Pons (tissue), 1 donor: Measurements from ENCODE around the gene APIP.

Experiments
- DNase-seq: peaks from one replicate; pipeline ENCODE4 v3.0.0-alpha.2; 2016; ENCODE audit warnings: low spot score

The APIP gene

DNA sequence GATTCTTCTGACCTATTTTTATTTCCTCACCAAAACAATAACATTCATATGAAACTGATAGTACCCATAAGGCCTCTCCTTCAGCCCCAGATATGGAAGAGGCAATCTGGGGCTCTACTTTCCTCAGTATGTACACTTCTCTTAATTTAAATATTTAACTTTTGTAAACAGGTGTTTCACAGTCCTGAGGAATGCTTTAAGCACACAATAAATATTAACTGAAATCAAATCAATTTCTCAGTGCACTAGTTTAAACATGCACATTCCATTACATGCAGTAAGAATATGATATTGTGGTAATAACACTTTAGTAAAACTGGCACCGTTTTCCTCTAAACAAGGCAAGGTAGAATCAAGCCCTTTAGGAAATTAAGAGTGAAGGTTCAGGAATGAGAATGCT lies 28.9 kb downstream of the APIP start:
- no peak for DNase-seq

DNA sequence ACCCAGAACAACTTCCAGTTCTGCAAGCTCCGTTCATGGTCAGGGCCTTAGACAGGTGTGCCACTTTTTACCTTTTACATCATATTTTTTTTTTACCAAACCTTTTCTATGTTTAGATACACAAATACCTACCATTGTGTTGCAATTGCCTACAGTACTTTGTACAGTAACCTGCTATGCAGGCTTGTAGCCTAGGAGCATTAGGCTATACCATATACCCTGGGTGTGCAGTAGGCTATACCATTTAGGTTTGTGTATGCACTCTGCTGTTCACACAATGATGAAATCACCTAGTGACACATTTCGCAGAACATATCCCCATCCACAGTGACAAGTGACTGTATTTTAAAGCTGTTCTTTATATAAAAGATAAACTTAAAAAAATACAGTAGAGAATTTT lies 29.6 kb downstream of the APIP start:
- DNase-seq: no peak

DNA sequence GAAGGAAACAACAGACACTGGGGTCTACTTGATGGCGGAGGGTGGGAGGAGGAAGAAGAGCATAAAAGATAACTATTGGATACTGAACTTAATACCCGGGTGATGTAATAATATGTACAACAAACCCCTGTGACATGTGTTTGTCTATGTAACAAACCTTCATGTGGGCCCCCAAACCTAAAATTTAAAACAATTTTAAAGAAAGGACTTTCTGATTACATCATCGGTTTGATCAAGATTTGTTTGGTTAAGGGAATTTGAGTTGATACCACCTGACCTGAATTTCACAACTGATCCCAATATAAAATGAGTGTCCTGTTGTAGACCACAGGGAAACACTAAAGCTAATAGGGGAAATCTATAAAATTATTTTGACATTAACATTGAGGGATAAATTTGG lies 34.3 kb downstream of the APIP start:
- no peak for DNase-seq

DNA sequence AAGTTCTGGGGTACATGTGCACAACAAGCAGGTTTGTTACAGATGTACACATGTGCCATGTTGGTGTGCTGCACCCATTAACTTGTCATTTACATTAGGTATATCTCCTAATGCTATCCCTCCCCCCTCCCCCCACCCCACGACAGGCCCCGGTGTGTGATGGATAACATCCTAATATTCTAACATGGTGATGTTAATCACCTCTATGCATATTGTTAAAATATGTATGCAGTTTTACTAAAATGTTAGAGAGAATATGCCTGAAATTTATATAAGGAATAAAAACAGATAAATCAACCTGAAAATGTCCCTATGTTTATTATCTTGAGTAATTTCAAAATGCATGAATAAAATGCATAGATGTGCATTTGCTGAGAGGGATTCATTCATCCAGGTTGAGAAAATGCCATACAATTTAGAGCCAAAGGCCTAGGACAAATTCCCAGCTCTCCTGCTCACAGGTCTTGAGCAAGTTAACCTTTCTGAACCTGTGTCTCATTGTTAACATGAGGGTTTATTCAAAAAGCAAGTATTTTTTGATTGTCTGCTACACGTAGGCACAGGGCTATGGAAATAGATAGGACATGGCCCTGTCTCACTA lies 38.7 kb downstream of the APIP start:
- no peak for DNase-seq

DNA sequence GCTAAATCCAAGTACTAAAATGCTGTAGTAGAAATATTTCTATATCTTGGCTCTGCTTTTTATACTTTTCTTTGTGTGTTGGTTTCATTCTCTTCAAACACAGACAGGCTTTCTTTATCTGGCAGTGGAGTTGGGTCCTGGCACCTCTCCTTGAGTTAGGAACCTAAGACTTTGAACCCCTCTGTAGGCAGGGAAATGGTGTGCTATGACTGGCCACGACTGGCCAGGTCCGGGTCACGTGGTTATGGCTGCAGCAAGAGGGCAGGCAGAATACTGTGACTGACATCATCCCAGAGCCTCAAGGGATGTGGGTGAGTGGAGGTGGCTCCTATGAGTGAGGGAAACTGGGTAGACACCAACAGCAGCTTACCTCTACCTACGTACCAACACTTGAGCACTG lies 42.0 kb downstream of the APIP start:
- DNase-seq: no peak

DNA sequence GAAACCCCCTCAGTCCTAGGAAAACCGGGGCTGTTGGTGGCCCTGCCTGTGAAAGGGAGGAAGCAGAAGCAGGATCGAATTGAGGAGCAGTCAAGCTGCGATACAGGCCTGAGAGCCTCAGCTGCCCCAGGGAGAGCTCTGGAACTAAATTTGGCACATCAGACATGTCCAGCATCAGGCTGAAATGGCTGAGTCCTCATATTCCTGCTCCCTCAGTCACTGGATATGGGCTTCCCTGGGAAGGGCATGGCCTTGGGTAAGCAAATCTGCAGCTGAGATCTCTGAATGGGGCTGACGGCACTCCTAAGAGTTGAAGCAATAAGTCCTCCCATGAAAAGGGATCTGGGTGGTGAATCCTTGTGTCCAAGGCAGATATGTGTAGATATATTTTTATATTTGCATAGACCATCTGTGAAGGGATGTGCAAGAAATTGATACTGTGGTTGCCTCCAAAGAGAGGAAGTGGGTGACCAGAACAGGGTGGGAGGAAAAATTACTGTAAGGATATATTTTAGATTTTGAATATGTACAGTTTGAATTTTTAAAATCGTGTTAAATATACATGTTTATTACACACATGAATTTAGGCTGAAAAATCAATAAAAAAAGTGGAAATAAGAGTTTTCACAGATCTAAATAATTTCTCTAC lies 45.5 kb downstream of the APIP start:
- no peak for DNase-seq

DNA sequence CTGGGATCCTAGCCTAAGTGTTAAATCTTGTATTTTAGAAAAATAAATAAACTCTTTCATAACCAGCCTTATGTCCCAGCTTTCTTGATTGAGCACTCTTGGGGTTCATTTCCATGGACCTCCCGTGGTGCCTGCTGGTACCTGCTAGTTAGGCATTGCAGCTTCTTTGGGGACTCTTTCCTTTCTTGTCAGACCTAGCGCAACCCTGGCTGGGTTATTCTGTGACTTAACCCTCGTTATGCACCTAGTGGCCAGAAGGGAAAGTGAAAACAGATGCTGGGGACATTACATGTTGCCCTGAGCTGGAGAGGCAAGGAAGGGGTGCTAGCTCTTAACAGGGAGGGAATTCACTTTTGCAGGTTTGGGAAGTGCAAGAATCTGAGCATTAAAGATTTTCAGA lies 46.8 kb downstream of the APIP start:
- DNase-seq: no peak

DNA sequence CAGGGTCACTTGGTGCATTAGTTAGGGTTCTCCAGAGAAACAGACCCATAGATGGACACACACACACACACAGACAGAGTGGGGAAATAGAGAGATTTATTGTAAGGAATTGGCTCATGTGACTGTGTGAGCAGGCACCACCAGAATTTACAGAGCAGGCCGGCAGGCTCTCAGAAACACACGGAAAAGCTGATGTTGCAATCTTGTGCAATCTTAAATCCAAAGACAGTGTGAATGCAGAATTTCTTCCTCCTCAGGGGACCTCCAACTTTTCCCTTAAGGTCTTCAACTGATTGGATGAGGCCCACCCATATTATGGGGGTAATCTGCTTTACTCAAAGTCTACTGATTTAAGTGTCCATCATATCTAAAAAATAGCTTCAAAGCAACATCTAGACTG lies 49.8 kb downstream of the APIP start:
- DNase-seq: no peak

DNA sequence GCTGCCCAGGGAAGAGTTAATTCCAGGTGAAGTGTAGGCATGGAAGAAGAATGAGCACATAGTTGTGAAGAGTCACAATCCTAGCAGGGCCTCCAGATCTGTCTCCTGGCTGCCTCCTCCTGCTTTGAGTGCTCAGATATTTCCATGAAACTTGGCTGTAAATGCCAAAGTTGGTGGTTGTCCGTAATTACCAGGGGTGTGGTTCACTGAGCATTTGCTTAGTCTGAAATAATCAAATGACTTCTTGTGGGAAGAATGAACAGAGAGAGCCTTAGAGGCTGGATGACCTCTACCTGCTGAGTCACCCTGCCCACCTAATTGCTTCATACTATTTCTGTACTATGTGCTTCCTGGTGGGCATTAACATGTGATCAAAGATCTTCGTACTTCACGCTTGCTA lies 50.9 kb downstream of the APIP start:
- no peak for DNase-seq

DNA sequence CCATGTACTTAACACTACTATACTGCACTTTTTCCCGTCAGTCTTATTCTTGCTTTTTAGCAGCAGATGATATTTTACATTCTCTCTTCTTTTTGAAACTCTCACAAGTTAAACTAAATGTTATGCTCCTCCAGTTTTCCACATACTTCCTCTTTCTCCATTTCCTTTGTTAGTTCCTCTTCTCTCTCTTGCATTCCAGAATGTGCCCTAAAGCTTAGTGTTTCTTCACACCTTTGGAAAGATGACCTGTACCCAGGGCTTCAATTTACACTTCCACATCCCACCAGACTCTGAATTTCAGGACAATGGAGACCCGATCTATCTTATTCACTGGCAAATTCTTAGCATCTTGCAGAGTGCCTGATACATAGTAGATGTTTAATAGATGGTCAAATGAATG lies 51.8 kb downstream of the APIP start:
- DNase-seq: peak; percentile 37

DNA sequence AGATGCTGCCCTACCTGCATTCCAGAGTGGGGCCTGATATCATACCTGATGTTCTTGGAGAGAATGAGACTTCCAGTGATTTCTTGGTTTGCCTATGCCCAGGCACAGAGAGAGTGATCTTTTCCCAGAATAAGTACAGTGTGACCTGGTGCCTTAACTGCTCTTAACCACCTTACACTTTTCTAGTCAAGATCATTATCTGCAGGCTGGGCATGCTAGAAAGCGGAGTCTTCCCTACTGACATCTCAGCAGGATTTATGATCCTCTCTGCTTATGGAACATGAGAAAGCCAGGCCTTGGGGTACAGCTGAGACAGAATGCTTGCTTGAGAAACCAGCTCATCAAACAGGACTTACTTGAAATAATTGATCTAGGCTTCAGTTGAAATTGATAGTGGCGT lies 53.1 kb downstream of the APIP start:
- no peak for DNase-seq

DNA sequence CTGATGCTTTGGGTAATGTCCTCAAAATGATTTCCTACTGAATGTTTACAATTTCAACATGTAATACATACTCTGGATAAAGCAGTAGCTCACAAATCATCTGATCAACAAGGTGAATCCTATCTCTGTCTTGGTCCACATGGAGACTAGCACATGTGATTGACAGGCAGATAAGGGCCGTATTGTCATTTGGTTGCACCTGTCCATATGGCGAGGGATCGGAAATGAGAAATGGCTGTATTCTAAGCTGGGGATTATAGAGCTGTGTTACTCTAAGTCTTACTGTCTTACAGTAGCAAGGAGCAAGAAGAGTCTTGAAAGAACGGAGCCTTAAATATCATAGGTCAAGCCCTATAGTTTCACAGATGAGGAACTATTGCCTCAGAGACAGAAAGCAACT lies 55.7 kb downstream of the APIP start:
- no peak for DNase-seq

DNA sequence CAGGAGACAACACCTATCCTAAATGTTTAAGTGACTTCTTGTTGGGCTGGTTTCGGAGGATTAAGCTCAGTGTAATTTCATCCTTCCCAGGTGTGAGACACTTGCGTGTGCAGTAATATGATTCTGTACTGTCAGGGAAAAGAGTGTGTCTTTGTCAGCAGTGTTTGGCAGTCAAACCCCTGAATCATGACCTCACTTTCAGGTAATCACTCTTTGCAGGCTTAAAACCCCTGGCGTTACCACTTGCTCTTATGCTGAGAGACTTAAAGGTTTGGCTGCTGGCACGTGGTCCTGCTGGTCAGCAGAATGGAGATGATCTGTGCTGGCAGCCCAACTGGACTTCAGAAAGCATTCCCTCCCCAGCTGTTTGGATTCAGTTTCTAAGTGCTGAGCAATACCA lies 56.1 kb downstream of the APIP start:
- DNase-seq: no peak

DNA sequence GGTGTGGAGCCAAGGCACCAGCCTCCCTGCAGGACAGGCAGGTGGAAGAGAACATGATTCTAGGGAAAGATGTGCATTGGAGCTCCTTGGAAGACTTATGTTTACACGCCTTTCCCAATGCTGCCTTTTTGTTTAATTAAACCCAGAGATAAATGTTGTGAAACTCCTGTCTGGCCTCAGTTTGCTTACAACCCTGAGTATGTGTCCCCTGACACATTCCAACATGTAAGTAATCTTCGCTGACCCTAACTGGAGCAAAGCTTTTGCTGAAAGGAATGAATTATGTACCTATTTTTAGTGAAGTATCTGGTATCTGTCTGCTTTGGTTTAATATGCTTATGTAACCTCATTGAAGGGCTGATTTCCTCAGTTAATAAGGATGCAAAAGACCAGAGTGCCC lies 56.7 kb downstream of the APIP start:
- no peak for DNase-seq

DNA sequence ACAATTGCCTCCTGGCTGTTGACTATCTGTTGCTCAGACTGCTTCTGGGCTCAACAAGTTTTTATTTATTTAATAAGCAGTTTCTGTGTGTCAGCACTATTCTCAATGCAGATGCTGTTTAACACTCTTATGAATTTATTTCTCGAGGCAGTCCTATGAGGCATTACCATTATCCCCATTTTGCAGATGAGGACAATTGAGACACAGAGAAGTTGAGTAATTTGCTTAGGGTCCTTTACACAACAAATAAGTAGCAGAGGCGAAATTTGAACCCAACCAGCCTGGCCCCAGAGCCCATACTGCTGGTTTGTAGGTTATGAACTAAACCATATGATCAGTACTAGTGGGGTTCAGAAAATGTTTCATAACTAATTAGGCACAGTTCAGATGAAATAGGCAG lies 58.7 kb downstream of the APIP start:
- no peak for DNase-seq

DNA sequence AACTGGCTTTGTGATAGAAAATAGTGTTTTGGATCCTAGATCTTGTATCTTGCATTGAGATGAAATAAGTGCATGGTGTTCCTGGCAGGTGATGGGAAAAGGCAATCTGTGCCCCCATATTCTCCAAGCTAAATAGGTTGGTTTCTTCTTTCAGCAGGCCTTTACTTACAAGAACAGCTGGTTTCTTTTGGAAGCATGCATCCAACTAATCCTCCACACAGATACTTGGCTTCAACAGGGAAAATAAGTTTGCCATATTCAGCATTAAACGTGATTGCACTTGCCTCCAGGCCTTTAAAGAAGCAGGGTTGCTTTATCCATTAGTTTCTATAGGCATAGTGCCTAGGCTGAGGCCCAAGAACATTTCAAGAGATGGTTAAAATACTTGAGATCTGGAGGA lies 59.9 kb downstream of the APIP start:
- DNase-seq: no peak

DNA sequence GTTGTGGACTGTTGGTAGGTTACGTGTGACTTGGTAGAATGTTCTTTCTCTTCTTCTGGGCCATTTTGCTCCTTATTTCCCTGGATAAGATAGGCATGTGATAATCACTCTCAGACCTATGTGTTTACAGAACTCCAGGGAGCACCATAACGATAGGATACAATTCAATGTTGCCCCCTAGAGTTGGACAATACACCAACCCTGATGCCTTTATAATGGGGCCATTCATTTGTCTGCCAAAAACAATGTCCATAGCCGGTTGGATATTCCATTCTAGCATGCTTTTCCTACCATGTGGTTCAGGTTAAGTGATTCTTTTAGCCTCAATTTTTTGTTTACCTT lies 60.5 kb downstream of the APIP start:
- DNase-seq: no peak

DNA sequence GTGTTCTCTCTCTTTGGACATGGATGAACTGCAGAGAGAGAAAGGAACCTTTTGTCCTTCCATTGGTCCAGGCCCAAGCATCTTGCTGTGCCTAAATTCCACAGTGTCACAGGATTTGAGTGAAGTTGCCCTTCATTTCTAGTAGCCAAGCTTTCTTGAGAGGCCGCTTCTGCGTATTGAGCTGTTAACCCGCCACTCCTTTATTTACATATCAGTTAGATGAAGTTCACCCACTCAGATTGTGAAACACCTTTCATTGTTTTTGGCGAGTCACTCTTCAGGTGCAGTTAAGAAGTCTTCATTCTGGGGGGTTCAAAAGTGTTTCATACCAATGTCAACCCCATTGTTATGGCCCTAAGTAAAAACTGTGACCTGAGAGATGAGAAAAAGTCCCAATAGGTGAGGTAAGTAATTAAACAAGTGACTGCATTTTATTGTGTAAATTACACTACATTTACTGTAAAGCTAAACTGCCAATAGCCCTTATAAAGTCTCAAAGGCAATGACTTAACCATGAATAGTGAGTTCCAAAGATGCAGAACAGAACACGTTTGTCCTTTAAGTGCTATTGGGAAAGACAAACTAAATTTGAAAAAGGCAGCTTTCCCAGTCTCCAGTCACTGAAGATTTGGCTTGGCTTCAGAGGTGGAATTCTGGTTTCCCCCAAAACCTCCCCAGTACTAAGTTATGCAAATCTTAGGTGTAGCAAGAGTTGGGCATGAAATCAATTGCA lies 61.0 kb downstream of the APIP start:
- DNase-seq: no peak

DNA sequence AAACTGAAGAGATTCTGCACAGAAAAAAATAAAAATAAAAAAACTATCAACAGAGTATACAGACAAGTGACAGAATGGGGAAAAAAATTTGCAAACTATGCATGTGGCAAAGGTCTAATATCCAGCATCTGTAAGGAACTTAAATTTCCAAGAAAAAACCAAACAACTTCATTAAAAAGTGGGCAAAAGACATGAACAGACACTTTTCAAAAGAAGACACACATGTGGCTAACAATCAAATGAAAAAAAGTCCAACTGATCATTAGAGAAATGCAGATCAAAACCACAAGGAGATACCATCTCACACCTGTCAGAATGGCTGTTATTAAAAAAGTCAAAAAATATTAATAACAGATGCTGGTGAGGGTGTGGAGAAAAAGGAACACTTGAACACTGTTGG lies 64.3 kb downstream of the APIP start:
- no peak for DNase-seq

DNA sequence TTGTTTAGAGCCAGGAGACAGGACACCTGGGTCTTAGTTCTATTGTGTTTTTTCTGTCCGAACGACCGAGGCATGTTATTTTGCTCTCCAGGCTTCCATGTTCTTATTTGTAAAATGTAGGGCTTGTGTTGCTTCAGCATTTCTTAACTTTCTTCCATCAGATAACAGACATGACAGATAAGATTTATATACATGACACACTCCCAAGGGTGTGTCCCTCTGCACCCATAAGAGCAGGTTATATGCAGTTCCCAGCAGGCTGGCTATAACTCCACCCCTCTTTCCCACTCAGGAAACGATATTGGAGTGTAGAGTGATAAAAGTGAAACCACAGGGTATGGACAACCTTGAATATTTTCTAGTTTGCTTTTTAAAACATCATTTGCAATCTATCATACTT lies 65.8 kb downstream of the APIP start:
- DNase-seq: no peak

DNA sequence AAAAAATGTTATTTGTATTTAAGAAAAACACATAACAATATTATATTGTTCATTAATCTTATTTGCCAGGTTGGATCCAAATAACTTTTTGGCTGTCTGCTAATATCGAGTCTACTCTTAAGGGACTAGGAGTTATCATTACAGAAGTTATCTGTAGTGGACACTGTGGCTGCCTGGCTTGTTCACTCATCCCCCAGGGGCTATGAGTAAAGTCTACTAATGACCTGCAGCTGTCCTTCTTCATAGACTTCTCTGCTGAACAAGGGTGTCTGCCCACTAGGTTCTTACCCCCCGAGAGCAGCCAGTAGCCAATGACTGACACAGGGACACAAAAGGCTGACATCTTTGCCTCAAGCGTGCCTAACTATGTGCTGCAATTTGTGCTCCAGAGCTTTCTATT lies 69.7 kb downstream of the APIP start:
- no peak for DNase-seq

DNA sequence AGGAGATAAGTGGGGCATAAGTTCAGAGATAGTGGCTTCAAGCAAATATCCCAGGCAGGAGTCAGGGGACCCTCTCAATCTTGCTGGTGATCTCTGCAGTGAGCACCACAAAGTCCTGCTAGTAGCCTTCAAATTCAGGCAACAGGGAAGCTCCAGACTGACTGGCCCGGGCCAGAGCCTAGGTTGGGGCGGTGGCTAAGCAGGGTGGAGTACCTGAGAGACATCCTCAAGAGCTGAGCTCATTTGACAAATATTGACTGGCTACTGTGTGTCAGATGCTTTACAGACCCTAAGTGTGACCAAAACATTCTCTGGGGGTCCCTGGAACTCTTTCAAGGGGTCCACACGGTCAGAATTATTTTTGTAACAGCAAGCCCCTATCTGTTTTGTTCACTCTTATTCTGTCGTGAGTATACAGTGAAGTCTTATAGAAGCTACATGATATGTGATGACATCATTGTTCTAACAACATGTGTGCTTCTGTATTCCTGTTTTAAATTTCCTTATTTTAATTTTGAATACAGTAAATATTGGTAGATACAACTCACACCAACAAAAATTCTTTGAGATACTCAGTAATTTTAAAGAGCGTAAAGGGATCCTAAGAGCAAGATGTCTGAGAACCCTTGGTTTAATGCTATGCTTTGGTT lies 71.6 kb downstream of the APIP start:
- no peak for DNase-seq

DNA sequence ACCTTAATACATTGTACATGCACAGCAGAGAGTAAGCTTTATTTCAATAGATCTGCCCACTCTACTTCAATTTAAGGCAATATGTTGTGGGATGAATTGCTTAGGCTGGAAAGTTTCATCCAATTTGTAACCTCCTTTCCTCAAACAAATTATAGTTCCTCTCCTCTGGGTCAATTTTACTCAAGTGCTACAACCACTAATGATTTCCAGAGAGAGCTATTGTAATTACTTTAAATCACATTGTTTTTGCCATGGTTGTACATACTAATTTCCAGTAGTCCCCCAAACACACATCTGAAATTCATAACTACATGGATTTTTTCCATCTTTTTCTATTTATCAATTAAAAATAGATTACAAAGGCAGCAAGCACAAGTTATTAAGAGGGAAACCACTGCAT lies 72.9 kb downstream of the APIP start:
- DNase-seq: no peak
